ENCODE measurements around the gene CCL27.

The CCL27 gene

GRCh38 chr9:34662526-34663302 lies at the start of gene CCL27:
TSS of gene CCL27 (minus strand) at chr9:34662657. CDS start at chr9:34662633, 24 bp downstream.
- DNase-seq = peak; percentile 32

DNA sequence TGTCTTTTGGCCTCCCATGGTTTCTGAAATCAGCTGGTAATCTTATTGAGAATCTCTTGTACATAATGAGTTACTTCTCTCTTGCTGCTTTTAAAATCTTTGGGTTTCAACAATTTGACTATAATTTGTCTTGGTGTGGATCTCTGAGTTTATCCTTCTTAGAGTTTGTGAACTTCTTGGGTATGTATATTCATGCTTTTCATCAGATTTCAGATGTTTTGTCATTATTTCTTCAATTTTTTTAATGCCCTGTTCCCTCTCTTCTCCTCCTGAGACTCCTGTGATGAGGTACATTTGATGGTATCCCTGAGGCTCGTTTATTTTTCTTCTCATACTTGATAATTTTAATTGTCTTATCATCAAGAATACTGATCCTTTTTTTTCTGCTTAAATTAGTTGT lies 49.7 kb upstream of the CCL27 start:
- no peak for DNase-seq

GRCh38 chr9:34710023-34710422 lies 47.6 kb upstream of the CCL27 start, which contains the start of gene CCL21:
TSS of gene CCL21 (minus strand) at chr9:34710136. CDS start at chr9:34710066, 70 bp downstream.
- no peak for DNase-seq

DNA sequence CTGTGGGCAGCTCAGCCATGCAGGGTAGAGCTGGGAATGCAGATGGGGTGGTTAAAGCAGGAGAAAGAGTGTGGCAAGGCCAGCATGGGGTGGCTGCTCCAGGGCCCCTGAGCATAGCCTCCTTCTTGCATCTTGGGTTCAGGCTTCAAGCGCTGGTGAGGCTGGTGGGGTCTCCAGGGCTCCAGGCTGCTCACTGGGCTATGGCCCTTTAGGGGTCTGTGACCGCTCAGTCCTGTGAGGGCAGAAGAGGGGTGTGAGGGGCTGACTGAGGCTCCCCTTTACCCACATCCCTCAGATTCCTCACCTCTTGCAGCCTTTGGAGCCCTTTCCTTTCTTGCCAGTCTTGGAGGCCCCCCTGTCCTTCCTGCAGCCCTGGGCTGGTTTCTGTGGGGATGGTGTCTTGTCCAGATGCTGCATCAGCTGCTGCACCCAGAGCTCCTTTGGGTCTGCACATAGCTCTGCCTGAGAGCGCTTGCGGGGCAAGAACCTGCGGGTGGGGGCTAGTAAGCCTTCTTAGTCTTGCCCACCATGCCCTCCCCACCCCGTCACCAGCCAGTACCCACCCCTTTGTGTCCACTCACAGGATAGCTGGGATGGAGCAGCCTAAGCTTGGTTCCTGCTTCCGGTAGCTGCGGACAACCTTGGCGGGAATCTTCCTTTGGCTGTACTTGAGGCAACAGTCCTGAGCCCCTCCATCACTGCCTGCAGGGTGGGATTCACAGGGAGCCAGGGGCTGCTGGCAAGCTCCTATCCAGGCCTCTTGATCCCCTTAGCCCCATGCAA lies 46.9 kb upstream of the CCL27 start:
- no peak for DNase-seq

- no peak for DNase-seq
These were observed 44.7 kb upstream of the CCL27 start for GRCh38 chr9:34707130-34707529.

- peak; percentile 87 for DNase-seq
These were observed 39.6 kb upstream of the CCL27 start for GRCh38 chr9:34701769-34702736.

DNA sequence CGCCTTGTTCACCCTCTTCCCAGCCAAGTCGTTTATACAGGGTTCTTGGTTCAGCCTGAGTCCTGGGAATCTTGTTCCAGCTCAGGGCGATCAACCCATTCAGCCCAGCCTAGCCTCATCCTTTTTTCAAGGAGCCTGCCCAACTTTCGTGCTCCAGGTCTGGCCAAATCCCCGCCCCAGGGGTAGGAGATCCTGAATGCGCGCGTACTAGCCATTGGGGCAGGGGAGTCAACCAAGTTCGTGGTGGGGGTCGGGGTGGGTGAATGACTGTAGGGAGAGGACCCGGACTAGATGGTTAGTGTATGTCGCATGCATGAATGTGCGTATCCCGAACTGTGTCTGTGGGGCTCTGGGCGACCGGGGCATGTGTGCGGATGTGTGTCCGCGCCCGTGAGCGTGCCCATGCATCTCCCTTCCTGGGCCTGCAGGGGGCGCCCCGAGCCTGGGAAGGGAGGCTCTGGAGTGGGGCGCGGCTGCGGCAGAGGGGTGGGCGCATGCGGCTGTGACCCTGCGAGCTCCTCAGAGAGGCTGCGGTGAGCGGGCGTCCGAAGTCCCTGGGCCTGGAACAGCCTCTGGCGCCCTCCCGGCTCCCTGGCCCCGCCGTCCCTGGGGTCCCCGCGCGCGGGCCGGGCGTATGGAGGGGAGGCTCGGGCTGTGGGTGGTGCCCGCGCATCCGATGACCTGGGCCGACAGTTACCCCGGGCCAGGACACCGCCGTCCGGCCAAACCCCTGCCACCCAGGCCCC lies 38.7 kb upstream of the CCL27 start:
- peak; percentile 82 for DNase-seq

DNA sequence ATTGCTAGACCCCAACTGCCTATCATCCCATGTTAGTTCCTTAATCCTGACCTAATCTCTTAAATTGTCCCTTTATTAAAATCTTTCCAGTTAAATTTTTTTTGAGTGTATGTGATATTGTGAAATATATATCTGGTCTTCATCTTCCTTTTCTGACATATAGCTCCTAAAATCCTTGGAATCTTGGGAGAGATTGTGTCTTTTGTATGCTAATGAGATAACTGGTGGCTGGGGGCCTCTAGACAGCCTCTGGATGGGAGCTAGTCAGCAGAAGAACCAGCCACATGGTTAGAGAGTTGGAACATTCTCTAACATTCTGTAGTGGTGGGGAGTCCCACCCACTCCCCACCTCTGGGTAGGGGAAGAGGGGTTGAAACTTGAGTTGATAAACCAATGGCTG lies 32.4 kb upstream of the CCL27 start:
- DNase-seq = no peak

DNA sequence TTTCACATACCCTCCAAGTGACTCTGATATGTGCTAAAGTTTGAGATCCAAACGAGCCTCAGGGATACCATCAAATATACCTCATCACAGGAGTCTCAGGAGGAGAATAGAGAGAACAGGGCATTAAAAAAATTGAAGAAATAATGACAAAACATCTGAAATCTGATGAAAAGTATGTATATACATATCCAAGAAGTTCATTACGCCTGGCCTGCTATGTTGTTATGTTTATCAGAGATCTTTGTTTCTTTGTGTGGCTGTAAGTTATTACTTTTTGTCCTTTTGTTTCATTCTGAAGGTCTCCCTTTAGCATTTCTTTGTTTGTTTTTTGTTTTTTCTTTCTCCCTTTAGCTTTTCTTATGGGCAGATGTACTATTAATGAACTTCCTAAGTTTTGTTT lies 31.1 kb upstream of the CCL27 start:
- DNase-seq = no peak

GRCh38 chr9:34691936-34692315 lies 29.5 kb upstream of the CCL27 start:
- no peak for DNase-seq

- DNase-seq = no peak
These were observed 28.8 kb upstream of the CCL27 start, which contains the start of gene CCL19 for GRCh38 chr9:34690983-34691935. TSS of gene CCL19 (minus strand) at chr9:34691276. CDS start at chr9:34691139, 137 bp downstream.

DNA sequence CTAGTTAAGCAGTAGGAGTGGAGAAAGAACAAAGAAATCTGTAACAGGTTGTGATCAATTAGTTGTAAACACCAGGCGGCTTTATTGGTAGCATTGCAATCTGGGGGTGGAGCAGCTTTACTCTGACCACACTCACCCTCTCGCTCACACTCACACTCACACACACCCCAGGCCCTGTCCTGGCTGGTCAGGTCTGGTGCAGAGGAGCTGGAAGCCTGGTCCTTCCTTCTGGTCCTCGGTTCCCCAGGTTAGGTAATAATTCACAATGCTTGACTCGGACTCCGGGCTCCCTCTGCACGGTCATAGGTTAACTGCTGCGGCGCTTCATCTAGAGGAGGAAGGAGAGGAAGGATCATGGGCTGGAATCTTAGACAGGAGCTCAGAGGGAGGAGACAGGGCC lies 27.1 kb upstream of the CCL27 start:
- DNase-seq = no peak

DNA sequence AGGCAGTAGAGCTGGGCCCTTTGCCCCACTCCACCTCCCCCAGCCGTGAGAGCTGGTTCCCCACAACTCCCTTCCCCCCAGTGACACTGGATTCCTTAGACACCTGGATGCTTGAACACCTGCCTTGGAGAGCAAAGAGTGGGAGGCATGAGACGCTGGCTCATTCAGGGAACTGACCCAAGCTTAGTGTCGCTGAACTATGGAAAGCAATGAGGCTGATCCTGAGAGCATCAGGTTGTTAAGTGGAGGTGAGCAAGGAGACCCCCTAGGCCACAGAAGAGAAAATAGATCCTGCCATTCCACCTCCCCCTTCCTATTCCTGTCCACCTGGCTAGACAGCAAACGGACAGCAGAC lies 26.6 kb upstream of the CCL27 start:
- DNase-seq = no peak

- no peak for DNase-seq
These were observed 26.1 kb upstream of the CCL27 start for GRCh38 chr9:34688329-34689115.

GRCh38 chr9:34687276-34688030 lies 25.0 kb upstream of the CCL27 start:
- DNase-seq = no peak

GRCh38 chr9:34686732-34687131 lies 24.3 kb upstream of the CCL27 start:
- no peak for DNase-seq

- no peak for DNase-seq
These were observed 23.8 kb upstream of the CCL27 start for GRCh38 chr9:34686231-34686630.

GRCh38 chr9:34685591-34685990 lies 23.1 kb upstream of the CCL27 start:
- no peak for DNase-seq

- no peak for DNase-seq
These were observed 22.4 kb upstream of the CCL27 start for GRCh38 chr9:34684816-34685215.

Measured in CD4-positive, alpha-beta T cell treated with Interleukin-17A for 4 hours (primary cell).